ENCODE measurements around the gene HAGH.
A peak's percentile ranks its signal among the peaks of the same experiment; 100 is the strongest.

Gene HAGH

GRCh38 chr16:1786242-1787055 lies 40.2 kb downstream of the HAGH start:
- no peak for DNase-seq (ENCODE audit: low read depth)

DNA sequence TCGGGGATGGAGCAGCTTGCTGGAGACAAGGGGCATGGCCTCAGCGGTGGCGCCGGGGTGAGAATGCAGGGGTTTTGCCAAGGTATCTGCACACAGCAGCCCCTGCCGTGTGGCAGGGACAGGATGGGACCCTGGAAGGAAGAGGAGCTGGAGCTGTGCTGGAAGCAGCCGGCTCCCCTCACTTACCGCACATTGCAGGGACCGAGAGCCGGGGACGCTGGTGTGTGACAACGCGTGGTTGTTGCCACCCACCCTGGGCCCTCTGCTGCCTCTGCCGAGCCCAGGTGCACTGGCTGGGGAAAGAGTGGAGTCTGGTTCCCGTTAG lies 40.8 kb downstream of the HAGH start:
- DNase-seq (ENCODE audit: low read depth): no peak

- no peak for DNase-seq (ENCODE audit: low read depth)
Observed at GRCh38 chr16:1784977-1785845, 41.4 kb downstream of the HAGH start.

GRCh38 chr16:1782408-1783264 lies 44.0 kb downstream of the HAGH start, which contains the start of the genes NUBP2 and SPSB3:
Gene NUBP2, plus strand, starts transcription at chr16:1782960. Its CDS starts 61 bp downstream, at chr16:1783021.
Gene SPSB3, minus strand, starts transcription at chr16:1782571. Its CDS starts 1,088 bp downstream, at chr16:1781483.
- peak; percentile 100 for DNase-seq (ENCODE audit: low read depth)

DNA sequence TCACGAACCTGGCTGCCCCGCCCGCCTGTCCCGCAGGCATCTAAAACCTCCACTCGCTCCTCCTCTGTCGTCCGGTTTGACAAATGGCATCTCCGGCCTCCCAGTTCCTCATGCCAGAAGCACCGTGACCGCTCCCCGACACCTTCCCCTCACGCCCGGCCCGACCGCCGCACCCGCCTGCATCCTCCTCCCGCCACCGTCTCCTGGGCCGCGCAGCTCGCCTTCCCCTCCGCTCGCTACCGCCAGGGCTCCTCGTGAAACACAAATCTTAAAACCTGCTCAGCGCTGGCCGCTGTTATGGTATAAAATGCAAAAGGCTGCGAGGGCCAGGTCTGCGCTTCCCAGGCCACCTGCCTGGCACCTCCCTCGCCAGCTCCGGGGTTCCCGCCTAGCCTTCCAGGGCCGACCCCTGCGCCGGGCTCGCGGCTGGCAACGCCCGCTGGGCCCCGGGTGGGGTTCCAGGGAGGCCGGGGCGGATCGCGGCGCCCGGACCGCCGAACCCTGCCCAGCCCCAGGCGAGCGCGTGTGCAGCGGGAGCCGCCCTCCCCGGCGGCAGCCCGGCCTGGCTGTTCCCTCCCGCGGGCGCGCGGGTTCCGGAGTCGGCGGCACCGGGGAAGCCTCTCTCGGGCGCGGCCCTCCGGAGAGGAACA lies 44.7 kb downstream of the HAGH start:
- DNase-seq (ENCODE audit: low read depth): no peak

DNA sequence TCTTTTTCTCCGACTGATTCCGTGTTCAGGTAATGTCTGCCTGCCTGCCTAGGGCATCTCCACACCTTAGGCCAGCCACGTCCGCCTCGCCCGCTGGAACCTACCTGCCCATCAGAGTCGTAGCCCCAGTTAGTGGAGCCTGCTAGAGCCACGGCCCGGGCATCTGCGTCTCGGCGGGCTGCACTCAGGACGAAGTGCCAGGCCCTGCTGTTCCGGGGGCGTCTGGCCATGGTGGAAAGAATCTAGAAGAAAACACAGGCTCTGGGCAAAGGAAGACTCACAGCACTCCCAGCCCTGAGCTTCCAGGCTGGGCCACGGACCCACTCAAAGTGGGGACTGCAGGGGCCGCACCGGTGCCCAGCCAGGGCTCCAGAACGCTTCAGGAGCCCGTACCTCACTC lies 45.4 kb downstream of the HAGH start:
- no peak for DNase-seq (ENCODE audit: low read depth)

- no peak for DNase-seq (ENCODE audit: low read depth)
Observed at GRCh38 chr16:1780677-1781072, 46.0 kb downstream of the HAGH start.

GRCh38 chr16:1779741-1780676 lies 46.6 kb downstream of the HAGH start:
- DNase-seq (ENCODE audit: low read depth): no peak

DNA sequence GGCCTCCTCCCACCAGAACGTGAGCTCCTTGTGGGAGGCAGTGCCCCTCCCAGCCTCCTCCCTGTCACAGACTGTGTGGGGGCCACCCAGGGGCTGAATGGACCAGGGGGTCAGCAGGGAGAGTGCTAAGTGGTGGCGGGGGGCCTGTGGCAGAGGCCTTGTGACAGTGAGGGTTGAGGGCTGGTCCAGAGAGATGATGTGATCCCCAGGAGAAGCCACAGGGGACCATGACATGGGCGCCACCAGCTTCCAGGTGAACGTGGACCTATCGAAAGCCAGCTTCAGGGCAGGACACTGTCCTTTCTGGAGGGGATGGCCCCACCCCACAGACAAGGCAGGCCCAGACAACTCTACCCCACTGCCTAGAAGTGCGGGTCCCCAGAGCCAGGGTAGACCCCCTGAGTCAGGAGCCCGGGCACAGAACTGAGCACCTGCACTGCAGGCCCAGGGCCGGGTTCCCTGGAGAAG lies 47.4 kb downstream of the HAGH start:
- no peak for DNase-seq (ENCODE audit: low read depth)

DNA sequence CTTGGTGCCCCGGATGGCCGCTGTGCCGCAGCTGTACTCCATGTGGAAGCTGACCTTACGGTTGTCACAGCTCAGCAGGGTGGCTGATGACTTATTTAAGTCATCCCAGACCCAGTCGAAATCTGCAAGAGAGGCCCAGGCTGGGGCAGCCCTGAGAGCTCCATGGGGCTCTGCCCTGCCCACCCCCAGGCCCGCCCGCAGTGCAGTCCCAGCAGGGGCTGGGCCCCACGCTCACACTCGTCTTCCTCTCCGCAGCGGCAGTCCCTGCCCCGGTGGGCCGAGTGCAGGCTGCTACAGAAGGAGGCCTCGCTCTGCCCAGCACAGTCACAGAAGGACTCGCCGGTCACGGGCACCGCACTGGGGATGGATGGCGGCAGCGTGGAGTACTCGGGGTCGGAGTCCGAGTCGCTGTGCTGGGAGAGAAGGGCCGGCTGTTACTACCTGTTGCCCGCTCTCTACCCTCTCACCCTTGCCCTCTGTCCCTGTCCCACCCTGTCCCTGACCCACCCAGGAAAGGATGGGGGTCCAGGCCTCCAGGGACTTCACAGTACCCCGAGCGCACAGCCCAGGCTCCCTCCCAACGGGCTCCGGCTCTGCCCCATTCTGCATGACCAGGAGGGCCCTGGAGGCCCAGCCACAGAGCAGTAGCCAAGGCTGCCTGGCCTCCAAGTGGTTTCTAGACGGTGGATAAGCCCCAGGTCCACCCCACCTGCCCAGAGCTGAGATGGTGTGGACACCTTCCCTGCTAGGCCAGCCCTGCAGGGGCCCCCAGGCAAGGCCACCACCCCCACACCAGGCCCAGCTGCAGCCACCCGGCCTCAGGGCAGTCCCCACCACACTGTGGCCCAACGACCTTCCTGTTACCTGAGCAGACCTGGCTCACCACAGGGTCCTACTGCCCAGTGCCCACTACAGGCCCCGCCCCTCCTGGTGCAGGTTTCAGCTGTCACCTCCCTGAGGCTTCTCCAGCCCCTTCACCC lies 48.1 kb downstream of the HAGH start:
- DNase-seq (ENCODE audit: low read depth): no peak

- no peak for DNase-seq (ENCODE audit: low read depth)
Observed at GRCh38 chr16:1777375-1778199, 49.0 kb downstream of the HAGH start.

DNA sequence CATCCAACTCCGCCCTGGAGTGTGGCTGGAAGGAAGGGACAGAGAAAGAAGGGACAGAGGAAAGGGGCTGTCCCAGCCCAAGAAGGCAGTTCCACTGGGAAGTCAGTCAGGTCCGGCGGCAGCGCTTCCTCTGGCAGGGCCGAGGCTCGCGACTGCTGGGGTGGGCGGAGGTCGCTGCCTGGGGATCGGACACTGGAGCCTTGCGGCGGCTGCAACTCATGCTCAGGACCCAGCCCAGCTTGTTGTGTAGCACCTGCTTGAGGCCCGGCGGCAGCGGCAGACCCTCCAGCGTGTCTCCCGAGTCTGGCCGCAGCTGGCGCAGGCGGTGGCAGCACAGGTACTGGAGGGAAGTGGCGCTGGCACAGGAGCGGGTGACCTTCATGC lies 49.6 kb downstream of the HAGH start:
- no peak for DNase-seq (ENCODE audit: low read depth)

DNA sequence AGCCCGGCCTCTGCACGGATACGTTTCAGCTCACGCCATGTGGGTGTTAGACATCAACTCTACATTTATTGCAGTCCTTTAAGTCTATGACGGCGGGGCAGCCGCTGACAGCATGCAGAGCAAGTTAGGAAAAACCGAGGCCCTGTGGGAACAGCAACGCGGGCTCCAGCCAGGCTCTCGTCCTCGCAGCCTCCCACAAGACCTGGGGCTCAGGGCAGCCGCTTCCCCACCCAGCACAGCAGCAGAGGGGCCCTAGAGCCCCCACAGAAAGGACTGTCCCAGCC lies 50.0 kb downstream of the HAGH start:
- DNase-seq (ENCODE audit: low read depth): no peak

DNA sequence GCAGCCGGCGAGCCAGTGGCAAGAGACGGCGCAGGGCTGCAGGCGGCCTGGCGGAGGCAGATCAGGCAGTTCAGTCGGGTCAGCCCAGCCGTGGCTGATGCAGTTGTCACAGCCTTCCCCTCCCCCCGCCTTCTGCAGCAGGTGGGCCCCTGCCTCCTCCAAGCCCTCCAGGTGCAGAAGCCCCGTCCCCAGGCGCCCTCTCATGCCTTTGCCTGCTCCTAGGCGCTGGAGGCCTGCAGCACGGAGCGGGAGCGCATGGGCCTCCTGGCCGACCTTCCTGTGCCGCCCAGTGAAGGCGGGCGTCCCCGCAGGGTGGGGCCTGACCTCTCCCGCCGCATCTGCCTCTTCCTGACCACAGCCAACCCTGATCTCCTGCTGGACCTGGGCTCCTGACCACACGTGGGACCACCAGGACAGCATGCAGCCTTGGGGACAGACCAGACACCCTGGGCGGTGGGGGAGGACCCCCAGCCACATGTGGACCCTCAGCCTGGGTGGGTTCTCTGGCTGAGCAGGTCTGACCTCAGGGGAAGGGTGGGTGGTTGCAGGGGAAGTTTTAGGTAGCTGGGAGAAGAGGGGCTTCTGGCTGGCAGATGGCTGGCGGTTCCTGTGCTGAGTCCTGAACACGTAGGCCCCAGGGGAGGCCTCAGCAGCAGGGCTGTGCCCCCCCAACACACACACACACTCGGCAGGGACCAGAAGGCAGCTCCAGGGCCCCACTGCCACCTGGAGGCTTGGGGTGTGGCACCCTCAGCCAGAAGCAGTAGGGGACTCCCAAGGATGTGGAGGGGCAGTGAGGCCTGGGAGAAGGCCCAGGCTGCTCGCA lies 50.6 kb downstream of the HAGH start:
- no peak for DNase-seq (ENCODE audit: low read depth)

- no peak for DNase-seq (ENCODE audit: low read depth)
Observed at GRCh38 chr16:1775006-1775845, 51.4 kb downstream of the HAGH start.

DNA sequence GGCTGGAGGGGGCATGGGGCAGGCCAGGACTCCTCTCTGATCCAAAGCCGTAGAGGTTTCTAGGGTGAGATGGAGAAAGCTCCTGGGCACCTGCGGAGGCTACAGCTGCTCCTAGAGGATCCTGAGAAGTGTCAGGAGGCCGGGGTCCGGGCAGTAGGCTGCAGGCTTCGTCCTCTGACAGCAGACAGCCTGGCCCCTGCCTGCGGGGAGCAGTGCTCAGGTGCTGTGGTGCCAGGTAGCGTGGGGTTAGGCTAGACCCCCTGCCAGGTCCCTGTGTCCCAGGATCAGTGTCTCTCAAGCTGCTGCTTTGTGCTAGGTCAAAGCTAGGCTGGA lies 52.2 kb downstream of the HAGH start:
- DNase-seq (ENCODE audit: low read depth): no peak

Measured in fibroblast of gingiva (primary cell).